Activated CD4-positive, alpha-beta T cell treated with anti-CD3 and anti-CD28 coated beads for 36 hours (primary cell): ENCODE results near the gene HOXC13. TPM values are rescaled to one million over a fixed set of nuclear protein-coding genes. Genes with fewer than 3 reads are reported as not detected.

Experiments used
- ATAC-seq: fragments of 200-7000 bp; cut with Tn5 transposase; one replicate; pipeline ENCODE4 v1.10.0; 2021; ENCODE audit warnings: mild to moderate bottlenecking, moderate library complexity
- CTCF ChIA-PET: fragments of 350-600 bp; sonication (Branson Sonifier 250); formaldehyde crosslinking; loops from one replicate; lab custom pipeline; 2021; ENCODE audit warnings: antibody characterized with exemption; lab: Charles Lee
- POLR2A ChIA-PET: fragments of 350-600 bp; sonication (Branson Sonifier 250); formaldehyde crosslinking; loops from one replicate; lab custom pipeline; 2021; ENCODE audit warnings: antibody characterized with exemption, inconsistent platforms; lab: Charles Lee
- DNase-seq: peaks from one replicate; pipeline ENCODE4 v3.0.0-alpha.2; 2020
- H3K27ac Mint-ChIP-seq: one replicate; pipeline ENCODE4 v1.8.0; 2021; ENCODE audit warnings: mixed read lengths
- H3K27me3 Mint-ChIP-seq: one replicate; pipeline ENCODE4 v1.8.0; 2021; ENCODE audit warnings: mixed read lengths
- H3K36me3 Mint-ChIP-seq: one replicate; pipeline ENCODE4 v1.8.0; 2021; ENCODE audit warnings: low read depth, mixed read lengths
- H3K4me1 Mint-ChIP-seq: one replicate; pipeline ENCODE4 v1.8.0; 2021; ENCODE audit warnings: mixed read lengths
- H3K4me3 Mint-ChIP-seq: one replicate; pipeline ENCODE4 v1.8.0; 2021; ENCODE audit warnings: mild to moderate bottlenecking, moderate library complexity, mixed read lengths
- H3K9me3 Mint-ChIP-seq: one replicate; pipeline ENCODE4 v1.8.0; 2021; ENCODE audit warnings: low read depth, mixed read lengths
- intact Hi-C, 2 experiments: fragments of 100-400 bp; cut with DNase I in 1 of 2; cut with micrococcal nuclease in 1 of 2; formaldehyde crosslinking; loops; one replicate each; pipeline versions ENCODE4 v1.14.2 to v1.15.1; 2022 to 2024; cut with DNase I, micrococcal nuclease
- total RNA-seq, 2 experiments: library from RNA; stranded (reverse); gene quantifications; one replicate each; pipeline ENCODE4 v1.2.3, GENCODE V29; 2021

HOXC13 gene
- total RNA-seq, 2 experiments from 2014 or later = not detected

DNA sequence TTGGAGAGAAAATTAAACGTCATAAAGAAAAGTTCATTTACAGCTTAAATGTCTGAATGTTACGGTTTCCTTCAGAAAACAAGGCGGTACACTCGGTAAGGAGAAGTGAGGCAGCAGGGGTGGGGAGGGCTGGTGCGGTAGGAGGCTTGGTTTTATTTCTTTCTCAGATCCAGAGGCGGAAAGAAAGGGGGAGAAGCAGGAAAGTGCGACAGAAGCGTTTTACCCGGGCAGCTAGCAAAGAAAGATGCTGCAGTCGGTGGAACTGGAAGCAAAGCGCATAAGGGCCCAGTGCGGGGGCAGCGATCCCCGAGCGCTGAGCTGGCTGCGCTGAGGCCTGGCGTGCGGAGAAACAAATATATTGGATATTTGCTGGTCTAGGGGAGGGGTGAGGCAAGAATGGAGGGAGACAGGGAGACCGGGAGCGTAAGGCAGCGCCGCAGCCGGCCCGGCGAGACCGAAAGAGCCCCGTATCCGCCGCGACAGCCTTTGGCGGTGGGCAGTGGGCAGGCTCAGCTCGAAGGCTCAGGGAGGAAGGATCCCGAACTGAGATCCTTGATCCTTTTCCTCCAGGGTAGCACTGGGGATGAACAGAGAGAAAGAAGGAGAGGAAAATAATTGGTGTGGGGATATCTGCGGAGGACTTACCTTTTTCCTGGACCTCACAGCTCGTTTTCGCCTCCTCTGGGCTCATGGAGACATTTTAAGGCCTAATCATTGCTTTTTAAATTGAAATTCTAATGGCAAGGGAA lies 27.9 kb downstream of the HOXC13 start:
- Mint-ChIP-seq H3K36me3 (no peaks in the 10 kb centered on the region), H3K4me3 (no peak overlapping the region), H3K27me3 (peaks cover 90% of the 10 kb centered on the region), H3K9me3 (no peaks in the 10 kb centered on the region), H3K27ac (no peak overlapping the region), H3K4me1 (peaks cover 25% of the 10 kb centered on the region)
- DNase-seq (no peak), ATAC-seq (no peak)
- CTCF ChIA-PET = interaction anchor here (0.6 to 2.3 kb wide), 4 partner anchors 15 to 25 kb away, joined by 3 to 4 read pairs (median 3); partner anchors contain the start of gene HOXC10
- intact Hi-C loops = no loop called here
- POLR2A ChIA-PET = interaction anchor here (0.6 kb wide), 1 partner anchor 61 kb away, joined by 3 read pairs; no protein-coding TSS in a partner anchor

DNA sequence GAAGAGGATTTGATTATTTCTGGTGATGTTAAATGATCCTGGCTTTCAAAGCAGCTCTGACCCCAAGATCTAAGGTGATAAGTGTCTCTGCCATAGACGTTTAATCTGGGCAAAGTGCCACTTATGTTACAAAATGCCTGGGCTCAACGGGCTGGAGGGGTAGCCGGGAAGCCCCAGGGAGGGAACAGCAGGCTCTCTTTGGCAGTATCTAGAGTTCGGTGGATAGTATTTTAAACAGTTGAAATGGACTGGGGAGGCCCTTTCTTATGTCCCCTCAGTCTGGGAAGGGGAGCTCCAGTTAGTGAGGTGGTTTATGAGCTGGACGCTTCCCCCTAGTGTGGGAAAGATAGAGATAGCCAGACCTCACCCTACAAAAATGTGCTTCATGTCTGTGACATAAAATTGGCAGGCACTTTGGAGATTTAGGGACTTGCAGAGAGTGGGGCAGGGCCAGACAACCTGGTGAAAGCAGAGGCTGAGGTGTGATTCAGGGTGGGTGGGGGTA lies 28.8 kb downstream of the HOXC13 start:
- peaks cover 94% of the 10 kb centered on the region for H3K27me3 Mint-ChIP-seq
- H3K4me1 Mint-ChIP-seq = peaks cover 25% of the 10 kb centered on the region
- H3K9me3 Mint-ChIP-seq = no peaks in the 10 kb centered on the region
- ChIA-PET CTCF (interaction anchor here (1.1 to 2.3 kb wide), 2 partner anchors 24 to 35 kb away, joined by 3 to 4 read pairs; no protein-coding TSS in a partner anchor), POLR2A (no interaction called here)
- ATAC-seq (no peak), DNase-seq (no peak)
- no peak overlapping the region for H3K4me3 Mint-ChIP-seq
- no peak overlapping the region for H3K27ac Mint-ChIP-seq
- intact Hi-C loops = no loop called here
- H3K36me3 Mint-ChIP-seq = no peaks in the 10 kb centered on the region

DNA sequence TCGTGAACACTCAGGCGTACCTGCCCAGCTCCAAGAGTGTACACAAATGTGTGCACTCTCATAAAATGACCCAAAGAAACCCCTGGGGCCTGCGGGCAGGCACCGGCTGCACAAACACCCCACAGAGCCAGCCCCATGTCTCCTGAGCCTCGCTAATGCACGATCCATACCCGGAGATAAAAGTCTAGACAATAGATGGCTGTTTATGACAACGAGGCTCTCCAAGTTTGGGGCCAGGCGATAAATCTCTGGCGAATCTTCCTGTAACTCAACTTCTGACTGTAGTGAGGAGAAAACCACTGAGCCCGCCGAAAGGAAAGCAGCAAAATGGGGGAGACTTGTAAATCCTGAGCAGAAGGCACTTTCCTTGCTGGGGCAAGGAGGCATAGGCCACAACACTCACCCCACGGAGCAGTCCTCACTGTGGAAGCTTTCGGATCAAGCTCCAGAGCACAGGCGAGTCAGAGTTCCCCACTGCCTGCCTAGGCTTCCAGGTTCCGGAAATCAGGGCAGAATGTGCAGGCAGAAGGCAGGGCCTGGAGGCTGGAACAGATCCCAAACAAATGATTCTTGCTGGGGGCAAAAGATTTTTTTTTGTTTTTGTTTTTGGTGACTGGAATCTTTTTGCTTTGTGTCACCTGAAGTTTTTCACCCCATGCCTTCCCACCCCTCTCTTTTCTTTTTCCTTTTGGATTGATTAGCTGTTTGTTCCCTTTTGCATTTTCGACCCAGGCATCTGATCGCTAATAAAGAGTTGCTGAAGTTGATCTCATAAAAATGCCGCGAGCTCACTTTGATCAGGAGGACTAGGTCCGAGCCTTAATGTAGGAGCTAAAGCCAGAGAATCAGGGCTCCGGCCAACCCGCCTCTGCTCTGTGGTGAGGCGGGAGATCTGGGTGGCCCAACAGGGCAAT lies 29.8 kb downstream of the HOXC13 start:
- H3K4me3 Mint-ChIP-seq = no peak overlapping the region
- H3K9me3 Mint-ChIP-seq = no peaks in the 10 kb centered on the region
- POLR2A ChIA-PET = no interaction called here
- DNase-seq (no peak), ATAC-seq (no peak)
- H3K27ac Mint-ChIP-seq = no peak overlapping the region
- CTCF ChIA-PET = interaction anchor here (0.6 to 1.1 kb wide), 4 partner anchors 34 to 375 kb away, joined by 3 to 6 read pairs (median 4); no protein-coding TSS in a partner anchor
- peaks cover 31% of the 10 kb centered on the region for H3K4me1 Mint-ChIP-seq
- intact Hi-C loops = no loop called here
- H3K27me3 Mint-ChIP-seq = peaks cover 94% of the 10 kb centered on the region
- H3K36me3 Mint-ChIP-seq = no peaks in the 10 kb centered on the region

DNA sequence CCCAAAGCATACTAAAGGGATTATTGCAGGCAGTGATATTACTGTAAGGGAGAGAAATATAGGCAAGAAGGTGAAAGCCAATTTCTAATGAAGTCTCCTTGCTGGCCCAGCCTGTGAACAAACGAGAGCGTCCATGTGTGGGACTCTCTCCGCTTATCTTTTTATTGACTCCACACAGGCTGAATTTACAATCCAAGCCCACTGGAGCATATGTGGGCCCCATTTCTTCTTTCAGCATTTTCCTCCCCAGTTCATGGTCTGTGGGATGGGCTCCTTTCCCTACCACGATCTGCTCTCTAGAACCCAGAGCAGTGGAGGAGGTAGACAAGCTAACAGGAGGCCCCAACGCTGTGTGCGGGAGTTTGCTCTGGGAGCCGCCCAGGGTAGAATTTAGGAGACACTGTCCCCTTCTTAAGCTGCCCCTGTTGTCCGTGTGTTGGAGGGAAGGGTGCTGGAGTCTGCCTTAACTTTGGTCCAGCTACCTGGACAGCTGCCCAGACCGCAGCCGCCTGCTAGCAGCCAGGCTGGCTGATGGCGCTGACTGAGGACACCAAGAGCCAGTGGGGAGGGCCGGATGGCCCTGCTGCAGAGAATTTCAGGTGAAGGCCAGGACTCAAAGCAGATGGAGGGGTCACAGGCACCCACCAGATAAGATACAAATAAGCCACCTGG lies 31.1 kb downstream of the HOXC13 start:
- CTCF ChIA-PET = interaction anchor here (0.7 to 2.6 kb wide), 3 partner anchors 11 to 16 kb away, joined by 3 to 8 read pairs (median 5); partner anchors contain the start of gene HOXC10
- no peak overlapping the region for H3K27ac Mint-ChIP-seq
- peaks cover 87% of the 10 kb centered on the region for H3K27me3 Mint-ChIP-seq
- POLR2A ChIA-PET = no interaction called here
- H3K4me1 Mint-ChIP-seq = peaks cover 27% of the 10 kb centered on the region
- ATAC-seq = no peak
- no peak overlapping the region for H3K4me3 Mint-ChIP-seq
- H3K9me3 Mint-ChIP-seq = no peaks in the 10 kb centered on the region
- intact Hi-C loops = loop anchor here (5.0 kb wide), 1 partner anchor 32 kb away; the partner anchor contains the start of gene HOXC13 (in 2 of the 2)
- H3K36me3 Mint-ChIP-seq = no peaks in the 10 kb centered on the region
- DNase-seq = no peak

DNA sequence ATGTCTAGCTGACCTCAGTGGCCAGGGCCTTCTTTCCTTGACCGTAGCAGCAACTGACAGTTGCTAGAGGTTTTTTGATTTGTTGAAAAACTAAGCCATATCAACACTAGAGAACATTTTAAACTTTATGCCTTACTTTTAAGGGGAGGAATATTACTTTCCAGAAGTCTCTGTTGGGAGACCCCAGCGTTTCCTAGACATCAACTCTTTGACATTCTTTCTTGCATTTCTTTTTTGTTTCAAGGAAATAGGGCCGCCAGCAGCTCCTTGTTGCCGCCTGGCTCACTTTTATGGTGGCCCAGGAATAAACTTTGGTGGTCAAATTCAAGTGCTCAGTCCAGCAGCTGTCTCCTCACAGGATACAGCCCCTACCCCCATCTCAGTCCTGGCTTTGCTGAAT lies 31.8 kb downstream of the HOXC13 start:
- Mint-ChIP-seq H3K27ac (no peak overlapping the region), H3K4me1 (peaks cover 29% of the 10 kb centered on the region), H3K27me3 (peaks cover 86% of the 10 kb centered on the region), H3K36me3 (no peaks in the 10 kb centered on the region), H3K4me3 (no peak overlapping the region), H3K9me3 (no peaks in the 10 kb centered on the region)
- intact Hi-C loops = loop anchor here (5.0 kb wide), 1 partner anchor 33 kb away; the partner anchor contains the start of gene HOXC13 (in 2 of the 2)
- ChIA-PET POLR2A (no interaction called here), CTCF (interaction anchor here (1.9 to 2.6 kb wide), 2 partner anchors 11 to 16 kb away, joined by 5 to 8 read pairs; partner anchors contain the start of gene HOXC10)
- ATAC-seq = no peak
- DNase-seq = no peak

DNA sequence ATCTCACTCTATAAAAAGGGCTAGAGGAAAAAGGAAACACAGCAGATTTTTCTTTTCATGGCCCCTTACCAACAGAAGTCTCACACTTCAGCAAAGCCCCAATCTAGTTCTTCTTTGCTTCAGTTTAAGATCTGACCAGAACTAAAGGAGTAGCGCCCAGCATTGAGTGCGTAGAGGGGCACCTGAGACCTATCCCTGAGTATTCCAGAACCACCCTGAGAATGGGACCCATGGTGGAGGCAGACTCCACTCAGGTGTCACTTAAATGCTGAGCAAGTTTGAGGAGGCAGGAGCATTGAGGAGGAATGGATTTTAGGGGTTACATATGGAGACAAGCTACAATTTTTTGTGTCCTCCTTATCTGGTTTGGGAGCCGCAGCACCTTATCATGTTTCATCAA lies 32.5 kb downstream of the HOXC13 start:
- intact Hi-C loops = loop anchor here (5.0 kb wide), 1 partner anchor 34 kb away; the partner anchor contains the start of gene HOXC13 (in 2 of the 2)
- ATAC-seq (no peak), DNase-seq (no peak)
- no peaks in the 10 kb centered on the region for H3K9me3 Mint-ChIP-seq
- H3K36me3 Mint-ChIP-seq = no peaks in the 10 kb centered on the region
- H3K4me1 Mint-ChIP-seq = peaks cover 28% of the 10 kb centered on the region
- no peak overlapping the region for H3K4me3 Mint-ChIP-seq
- ChIA-PET CTCF (interaction anchor here (1.9 to 2.6 kb wide), 2 partner anchors 12 to 15 kb away, joined by 5 to 8 read pairs; partner anchors contain the start of gene HOXC10), POLR2A (no interaction called here)
- H3K27me3 Mint-ChIP-seq = peaks cover 84% of the 10 kb centered on the region
- no peak overlapping the region for H3K27ac Mint-ChIP-seq

DNA sequence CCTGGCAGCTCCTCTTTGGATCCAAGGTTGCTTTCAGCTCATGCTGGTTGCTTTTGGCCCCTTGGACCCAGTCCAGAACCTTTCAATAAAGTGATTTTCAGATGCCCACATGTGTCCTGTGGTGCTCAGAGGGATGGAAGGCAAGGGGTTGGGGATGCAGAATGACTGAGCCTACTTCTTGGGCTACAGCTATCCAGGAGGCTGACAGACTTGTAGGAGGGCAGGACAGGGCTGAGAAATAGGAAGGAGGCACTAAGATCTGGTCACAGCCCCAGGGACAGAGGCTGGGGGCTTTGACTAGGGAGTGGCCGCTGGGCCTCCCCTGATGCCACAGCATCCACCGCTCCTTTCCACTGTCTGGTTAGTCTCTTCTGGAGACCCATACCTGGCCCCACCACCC lies 33.1 kb downstream of the HOXC13 start:
- Mint-ChIP-seq H3K36me3 (no peaks in the 10 kb centered on the region), H3K4me3 (no peak overlapping the region), H3K4me1 (peaks cover 22% of the 10 kb centered on the region), H3K27me3 (peaks cover 83% of the 10 kb centered on the region), H3K27ac (no peak overlapping the region), H3K9me3 (no peaks in the 10 kb centered on the region)
- ATAC-seq = no peak
- DNase-seq = no peak
- ChIA-PET CTCF (interaction anchor here (0.6 to 2.6 kb wide), 3 partner anchors 13 to 416 kb away, joined by 3 to 8 read pairs (median 5); partner anchors contain the start of gene HOXC10), POLR2A (no interaction called here)
- intact Hi-C loops = loop anchor here (5.0 kb wide), 1 partner anchor 34 kb away; the partner anchor contains the start of gene HOXC13 (in 2 of the 2)

- ATAC-seq = no peak
- no peak for DNase-seq
- H3K36me3 Mint-ChIP-seq = no peaks in the 10 kb centered on the region
- no peaks in the 10 kb centered on the region for H3K9me3 Mint-ChIP-seq
- intact Hi-C loops = loop anchor here (5.0 kb wide), 1 partner anchor 35 kb away; the partner anchor contains the start of gene HOXC13 (in 2 of the 2)
- no peak overlapping the region for H3K4me3 Mint-ChIP-seq
- CTCF ChIA-PET = interaction anchor here (0.5 to 2.6 kb wide), 4 partner anchors 9 to 415 kb away, joined by 3 to 8 read pairs (median 3); partner anchors contain the start of gene HOXC10
- H3K27ac Mint-ChIP-seq = no peak overlapping the region
- peaks cover 83% of the 10 kb centered on the region for H3K27me3 Mint-ChIP-seq
- POLR2A ChIA-PET = no interaction called here
- H3K4me1 Mint-ChIP-seq = peaks cover 21% of the 10 kb centered on the region
Observed at GRCh38 chr12:53972152-53972702, 33.6 kb downstream of the HOXC13 start.

DNA sequence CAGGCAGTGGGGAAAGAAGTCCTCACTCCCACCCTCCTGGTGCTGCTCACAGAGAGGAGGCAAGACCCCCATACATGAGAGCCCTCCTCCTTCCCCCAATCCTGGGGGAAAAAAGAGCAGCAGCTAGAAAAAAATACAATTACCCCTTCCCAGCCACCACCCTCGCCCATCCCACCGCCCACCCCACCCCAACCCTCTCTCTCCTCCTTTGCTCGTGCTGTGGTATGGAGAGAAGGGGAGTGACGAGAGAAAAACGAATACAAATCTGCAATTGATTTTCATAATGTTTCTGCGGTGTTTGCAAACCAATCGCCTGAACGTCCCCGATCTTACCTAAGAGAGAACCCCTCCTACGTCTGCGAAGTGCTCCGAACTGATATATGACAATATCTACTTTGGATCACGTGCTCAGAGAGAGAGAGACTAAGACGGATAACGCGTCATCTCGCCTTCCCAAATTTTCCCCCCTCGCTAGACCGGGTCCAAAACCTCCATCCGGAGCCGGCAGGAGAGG lies 34.1 kb downstream of the HOXC13 start, which contains the start of gene HOXC11:
Gene HOXC11, plus strand, starts transcription at position 405 of the 514 bp plus-strand sequence. CDS start 116 bp downstream, outside the sequence.
- POLR2A ChIA-PET = no interaction called here

More for the DNA sequence above, 34.1 kb downstream of the HOXC13 start, which contains the start of gene HOXC11:
- Mint-ChIP-seq H3K9me3 (no peaks in the 10 kb centered on the region), H3K27ac (no peak within 1 kb of the TSS), H3K4me3 (no peak within 1 kb of the TSS), H3K27me3 (peaks cover 82% of the 10 kb centered on the region), H3K4me1 (peaks cover 21% of the 10 kb centered on the region), H3K36me3 (no peaks in the 10 kb centered on the region)
- ATAC-seq (no peak), DNase-seq (no peak)
- CTCF ChIA-PET = interaction anchor here (0.5 to 1.0 kb wide), 4 partner anchors 9 to 47 kb away, joined by 3 read pairs; partner anchors contain the start of gene HOXC10
- intact Hi-C loops = loop anchor here (5.0 kb wide), 1 partner anchor 35 kb away; the partner anchor contains the start of gene HOXC13 (in 2 of the 2)
